ENCODE results near the gene TBC1D20.
A peak's percentile ranks its signal among the peaks of the same experiment; 100 is the strongest.

The TBC1D20 gene

DNA sequence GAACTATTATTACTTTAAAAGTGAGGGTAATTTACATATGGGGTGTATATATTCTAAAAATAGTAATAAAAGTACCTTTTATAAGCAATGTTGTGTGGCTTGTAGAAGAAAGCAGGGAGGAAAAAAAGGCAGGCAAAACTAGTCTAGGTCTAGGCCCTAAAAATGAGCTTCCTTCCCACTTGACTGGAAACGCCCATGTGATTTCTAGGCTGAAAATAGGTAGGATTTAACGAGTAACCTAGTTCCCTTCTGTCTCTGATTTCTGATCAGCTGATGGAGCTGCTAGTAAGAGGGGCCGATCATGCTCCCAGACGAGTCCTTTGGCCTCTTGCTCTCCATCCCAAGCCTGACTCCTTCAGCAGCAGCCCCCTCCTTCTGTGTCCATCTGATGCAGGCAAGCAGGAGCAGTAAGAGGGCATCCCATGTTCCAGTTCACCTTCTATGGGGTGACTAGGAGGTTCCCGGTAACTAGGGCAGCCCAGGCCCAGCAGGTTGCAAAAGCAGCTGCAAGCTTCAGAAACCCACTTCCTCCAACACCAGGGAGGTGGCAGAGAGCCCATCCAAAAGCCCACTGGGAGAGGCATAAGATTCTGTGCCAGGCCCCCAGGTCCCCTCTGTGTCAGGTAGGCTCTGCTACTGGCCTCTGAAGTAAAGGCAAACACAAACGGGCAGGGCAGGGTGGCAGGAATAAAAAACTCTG lies 24.4 kb downstream of the TBC1D20 start:
- no peak for DNase-seq

DNA sequence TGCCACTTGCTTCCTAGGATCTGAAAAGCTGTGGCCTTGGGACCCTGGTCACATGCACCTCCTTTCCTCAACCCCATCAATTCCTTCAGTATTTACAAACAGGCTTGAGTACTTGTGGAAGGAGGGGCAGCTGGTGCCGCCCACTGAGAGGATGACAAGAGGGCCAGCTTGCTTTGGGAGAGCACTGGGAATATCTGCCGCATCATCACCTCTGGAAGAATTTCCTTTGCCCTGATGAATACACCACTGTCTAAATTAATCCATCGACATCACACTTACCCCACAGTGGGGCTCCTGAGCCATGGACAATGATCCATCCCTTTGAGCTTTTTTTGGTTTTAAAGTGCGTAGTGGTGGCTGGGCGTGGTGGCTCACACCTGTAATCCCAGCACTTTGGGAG lies 25.9 kb downstream of the TBC1D20 start:
- DNase-seq: no peak

DNA sequence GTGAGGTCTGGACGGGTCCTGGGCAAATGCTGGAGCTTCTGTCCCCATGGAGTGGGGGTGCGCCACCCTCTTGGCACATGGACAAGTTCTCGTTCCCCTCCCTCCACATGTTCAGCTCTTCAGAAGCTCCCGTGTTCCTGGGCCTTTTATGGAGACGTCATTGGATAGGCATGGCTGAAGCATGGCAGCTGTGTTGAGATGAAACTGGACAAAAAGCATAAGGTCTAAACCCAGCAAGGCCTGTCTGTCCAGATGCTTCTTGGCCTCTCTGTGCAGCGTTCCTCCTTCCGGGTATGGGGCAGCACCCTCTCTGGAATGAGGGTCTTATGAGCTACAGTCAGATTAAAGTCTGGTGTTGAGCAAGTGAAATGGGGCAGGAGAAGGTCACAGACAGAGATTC lies 26.8 kb downstream of the TBC1D20 start:
- no peak for DNase-seq

DNA sequence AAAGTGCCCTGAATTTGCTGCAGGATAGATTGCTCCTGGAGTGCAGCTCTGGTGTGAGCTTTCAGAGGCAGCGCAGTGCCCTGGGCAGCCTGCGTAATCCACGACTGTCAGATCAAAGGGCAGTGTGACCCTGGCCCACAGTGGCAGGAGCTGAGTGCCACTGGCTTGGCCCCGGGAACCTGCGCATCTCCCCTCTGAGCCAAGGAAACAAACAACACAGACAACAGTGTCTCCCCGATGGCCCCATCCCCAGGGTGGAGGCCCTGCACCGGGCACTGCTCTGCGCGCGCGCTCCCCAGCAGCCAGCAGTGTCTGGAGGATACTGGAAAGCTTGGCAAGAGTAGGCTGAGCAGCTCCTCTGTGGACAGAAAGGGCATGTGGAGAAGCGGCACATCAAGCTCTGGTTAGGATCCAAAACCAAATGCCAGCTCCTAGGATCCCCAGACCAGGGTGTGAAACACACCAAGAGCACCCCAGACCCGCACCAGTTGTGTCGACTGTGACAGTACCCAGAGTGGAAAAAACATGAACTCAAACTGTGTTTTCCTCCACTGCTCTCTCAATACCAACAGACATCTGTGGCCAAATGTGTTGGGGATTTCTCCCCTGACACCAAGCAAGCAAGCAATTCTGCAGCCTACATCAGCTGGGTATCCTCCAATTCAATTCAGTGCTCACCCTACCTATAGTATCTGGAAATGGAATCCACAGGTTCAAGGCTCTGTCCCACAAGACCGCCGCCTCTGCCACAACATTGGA lies 27.5 kb downstream of the TBC1D20 start:
- no peak for DNase-seq

DNA sequence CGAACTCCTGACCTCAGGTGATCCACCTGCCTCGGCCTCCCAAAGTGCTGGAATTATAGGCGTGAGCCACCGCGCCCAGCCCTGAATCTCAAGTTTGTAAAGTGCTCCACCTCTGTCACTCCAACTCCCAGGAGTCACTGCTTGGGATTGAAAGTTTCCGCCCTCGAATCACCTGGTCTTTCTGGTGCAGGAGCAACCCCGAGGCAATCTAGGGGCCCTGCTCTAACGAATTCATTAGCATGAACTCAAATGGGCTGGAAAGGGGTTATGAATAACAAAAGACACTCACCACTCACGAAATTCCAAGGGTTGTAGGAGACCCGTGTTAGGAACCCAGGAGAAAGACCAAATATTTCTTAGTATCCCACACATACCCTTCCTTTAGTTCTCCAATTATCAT lies 28.1 kb downstream of the TBC1D20 start:
- DNase-seq: no peak

DNA sequence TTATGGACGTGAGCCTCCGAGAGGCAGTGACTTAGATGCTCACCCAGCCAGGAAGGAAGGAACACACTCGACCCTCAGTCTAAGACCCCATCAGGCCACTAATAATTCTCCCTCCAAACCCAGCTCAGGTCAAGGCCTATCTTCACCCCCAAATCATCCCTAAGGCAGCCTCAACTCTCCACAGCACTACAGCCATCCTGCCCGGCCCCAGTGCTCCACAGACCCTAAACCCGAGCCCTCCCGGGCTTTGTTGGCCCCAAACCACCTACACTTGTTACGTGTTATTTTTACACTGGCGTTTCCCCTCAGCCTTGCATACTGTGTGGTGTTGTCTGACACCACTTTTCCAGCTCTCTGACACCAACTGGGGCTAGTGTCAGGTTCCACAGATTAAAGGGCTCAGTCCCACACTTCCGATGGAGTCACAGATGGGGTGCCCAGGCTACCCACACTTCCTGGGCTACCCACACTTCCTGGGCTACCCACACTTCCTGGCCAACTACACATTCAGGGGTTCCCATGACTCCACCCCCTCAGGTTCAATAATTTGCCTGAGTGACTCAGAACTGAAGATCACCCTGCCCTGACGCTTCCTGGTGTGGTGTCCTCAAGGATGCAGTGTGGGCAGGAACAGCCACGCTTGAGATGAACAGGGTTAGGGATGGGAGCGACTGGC lies 28.9 kb downstream of the TBC1D20 start:
- peak; percentile 8 for DNase-seq

DNA sequence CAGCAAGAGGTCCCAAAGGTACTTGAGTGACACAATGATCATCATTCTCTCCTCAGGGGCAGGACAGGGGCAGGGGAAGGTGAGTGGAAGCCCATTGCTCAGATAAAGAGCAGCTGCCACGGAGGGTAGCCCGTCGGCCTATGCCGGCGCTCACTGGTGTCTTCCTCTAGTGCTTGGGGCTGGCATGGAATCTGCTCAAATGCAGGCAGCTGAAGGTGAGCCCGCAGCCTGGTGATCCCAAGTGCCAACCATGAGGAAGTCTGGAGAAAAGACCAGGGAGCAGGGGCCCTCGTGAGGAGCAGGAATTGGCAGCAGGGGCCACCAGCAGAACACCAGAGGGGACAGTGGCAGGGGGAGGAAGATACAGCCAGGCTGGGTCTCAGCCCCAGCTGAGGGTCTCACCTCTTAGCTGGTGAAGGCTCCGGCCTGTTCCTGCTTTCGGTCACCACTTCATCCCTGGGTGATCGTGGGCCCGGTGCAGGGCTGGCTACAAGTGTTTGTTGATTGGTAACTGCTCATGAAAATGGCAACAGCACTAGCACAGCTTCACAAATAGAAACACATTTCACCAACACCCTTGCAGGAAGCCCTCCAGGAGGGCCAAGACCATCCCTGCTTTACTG lies 29.5 kb downstream of the TBC1D20 start:
- no peak for DNase-seq

DNA sequence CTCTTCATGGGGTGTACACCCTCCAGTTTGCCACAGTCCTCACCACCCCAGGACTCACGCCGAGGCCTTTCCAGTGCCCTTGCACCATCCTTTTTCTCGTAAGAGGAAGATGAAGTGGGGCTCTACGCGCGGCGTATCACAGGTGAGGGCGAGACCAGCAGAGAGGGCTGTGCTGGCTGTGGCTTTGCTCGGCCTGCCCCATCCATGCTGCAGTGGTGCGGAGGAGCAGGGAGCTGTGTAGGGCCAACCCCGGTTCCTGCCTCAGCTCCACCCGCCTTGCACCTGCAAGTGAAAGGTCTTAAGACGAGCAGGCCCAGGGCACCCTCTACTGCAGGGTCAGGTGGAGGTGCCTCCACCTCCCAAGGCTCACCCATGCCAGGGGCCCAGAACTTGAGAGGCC lies 30.1 kb downstream of the TBC1D20 start:
- no peak for DNase-seq

DNA sequence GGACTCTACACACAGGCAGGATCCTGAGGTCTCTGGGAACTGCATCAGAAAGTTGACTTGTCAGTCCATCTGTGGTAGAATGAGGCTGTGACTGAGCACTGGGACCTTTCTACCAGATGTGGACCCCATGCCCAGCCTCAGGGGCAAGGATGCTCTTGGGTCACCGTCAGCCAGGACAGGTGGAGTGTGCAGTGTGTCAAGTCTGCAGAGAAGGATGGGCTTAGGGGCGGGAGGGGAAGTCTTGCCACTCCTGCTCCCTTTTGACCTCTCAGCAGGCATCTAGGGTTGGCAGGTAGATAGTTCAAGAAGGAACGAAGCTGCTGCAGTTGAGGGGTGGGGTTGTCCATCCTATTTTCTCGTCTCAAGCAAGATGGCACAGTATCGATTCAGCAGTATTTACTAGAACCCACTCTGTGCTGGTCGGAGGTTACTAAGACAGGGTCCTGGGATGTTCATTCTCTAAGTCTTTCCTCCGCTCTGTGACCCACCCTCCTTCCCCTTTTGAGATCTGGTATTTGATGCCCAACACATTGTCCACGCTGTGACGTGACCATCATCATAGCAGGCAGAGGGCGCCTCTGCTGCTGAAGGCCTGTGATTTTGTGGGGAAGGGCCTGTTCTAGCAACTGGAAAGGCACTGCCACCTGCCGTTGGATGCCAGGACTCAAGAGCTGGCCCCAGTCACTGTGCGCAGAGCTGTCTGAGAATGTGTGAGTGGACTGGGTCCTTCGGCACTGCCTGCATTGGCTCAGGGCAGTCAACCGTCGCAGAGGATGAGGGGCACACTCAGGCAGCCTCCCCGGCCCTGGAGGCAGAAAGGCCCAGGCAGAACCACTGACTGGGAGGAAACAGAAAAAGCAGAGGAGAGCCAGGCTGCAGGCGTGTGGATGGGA lies 31.1 kb downstream of the TBC1D20 start:
- DNase-seq: peak; percentile 70

DNA sequence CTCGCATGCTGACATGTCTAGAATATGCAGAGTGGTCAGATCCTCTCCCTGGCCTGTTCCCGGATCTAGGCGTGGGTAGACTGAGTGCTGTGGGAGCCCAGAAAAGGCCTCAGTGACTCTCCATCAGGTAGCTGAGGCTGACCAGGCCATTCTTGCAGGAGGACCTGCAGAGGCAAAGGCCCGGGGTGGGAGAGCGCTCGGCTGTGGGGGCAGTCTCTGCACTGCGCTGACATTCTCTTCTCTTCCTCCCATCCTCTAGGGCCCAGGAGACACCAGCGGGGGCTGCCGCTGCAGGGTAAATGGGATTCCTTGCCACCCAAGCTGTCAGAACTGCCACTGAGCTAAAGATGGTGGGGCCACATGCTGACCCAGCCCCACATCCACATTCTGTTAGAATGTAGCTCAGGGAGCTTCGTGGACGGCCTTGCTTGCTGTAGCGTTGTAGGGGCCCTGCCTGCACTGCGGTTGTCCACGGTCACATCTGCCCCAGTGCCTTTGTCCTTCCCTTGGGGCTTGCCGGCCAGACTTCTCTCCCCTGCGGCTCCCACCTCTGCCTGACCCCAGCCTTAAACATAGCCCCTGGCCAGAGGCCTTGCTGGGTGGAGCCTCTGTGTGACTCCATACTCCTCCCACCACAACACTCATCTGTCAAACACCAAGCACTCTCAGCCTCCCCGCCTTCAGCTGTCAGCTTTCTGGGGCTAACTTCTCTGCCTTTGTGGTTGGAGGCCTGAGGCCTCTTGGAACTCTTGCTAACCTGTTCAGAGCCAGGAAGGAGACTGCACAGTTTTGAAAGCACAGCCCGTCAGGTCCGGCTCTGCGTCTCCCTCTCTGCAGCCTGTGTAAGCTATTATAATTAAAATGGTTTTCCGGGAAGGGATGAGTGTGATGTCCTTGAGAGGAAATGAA lies 32.0 kb downstream of the TBC1D20 start:
- no peak for DNase-seq

DNA sequence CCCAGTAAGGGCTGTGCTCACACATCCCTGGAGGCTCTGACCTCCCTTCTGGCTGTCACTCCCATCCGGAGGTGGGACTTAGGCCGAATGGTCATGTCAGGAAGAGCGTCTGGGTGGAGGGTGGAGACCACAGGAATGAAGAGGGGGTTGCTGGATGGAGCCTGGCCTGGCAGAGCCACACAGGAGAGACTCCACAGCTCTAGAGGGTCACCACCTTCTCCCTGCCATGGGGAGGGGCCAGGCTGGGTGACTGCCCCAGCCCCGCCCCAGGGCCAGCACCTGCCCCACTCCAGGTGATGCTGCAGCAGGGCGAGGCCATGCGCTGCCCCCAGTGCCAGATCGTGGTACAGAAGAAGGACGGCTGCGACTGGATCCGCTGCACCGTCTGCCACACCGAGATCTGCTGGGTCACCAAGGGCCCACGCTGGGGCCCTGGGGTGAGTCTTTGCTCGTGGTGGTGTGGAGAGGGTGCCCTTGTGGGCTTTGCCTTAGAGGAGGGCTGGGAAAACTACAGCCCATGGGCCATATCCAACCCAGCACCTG lies 33.6 kb downstream of the TBC1D20 start:
- no peak for DNase-seq

DNA sequence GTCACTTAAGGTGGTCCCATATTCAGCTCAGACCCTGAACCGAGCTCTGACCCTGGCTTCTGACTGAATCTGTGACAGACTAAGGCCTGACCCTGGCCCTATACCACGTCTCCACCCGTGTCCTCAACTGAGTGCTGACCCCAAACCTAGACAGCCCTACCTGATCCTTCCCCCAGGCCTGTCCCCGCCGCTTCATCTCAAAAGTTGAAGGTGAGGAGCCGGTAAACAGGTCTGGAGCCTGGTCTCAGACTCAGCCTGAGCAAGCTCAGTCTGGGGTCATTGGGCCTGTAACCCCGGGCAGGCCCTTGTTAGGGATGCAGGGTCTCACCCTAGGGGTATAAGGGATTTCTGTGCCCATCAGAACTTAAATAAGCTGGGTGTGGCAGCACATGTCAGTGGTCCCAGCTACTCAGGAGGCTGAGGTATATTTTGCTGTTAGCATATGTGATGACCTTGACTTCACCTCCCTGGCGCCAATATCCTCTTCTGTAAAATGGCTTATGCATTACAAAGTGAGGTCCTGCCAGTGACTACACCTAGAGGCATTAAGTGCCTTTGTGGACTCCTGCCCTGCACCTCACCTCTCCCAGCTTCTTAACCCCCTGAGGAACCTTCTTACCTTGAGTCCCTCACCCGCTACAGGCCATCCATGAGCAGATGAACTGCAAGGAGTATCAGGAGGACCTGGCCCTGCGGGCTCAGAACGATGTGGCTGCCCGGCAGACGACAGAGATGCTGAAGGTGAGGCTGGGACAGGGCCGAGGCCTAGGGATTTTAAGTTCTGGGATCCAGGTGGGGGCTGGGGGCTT lies 34.3 kb downstream of the TBC1D20 start:
- DNase-seq: no peak

DNA sequence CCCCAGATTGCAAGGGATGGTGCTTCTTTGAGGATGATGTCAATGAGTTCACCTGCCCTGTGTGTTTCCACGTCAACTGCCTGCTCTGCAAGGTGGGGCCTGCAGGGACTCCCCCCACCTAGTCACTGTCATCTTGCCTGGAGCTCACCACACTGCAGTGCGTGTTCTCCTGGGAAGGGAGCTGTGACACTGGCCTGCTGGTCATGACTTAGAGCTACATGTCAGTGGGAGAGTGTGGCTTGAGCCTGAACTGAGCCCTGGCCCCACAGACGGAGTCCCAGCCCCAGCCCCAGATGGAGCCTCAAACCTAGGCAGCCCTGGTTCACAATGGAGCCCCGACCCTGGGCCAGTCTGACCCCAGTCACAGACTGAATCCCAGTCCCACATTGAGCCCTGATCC lies 34.9 kb downstream of the TBC1D20 start:
- DNase-seq: no peak

DNA sequence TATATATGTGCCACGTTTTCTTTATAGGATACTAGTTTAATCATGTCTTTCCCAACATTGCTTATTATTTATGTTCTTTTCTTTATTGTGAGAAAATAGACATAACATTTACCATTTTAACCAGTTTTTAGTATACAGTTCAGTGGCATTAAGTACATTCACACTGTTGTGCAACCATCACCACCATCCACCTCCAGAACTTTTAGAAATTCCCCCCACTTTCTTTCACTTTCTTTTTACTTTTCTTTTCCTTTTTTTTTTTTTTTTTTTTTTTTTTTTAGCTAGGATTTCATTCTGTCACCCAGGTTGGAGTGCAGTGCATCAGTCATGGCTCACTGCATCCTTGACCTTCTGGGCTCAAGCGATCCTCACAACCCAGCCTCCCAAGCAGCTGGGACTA lies 35.8 kb downstream of the TBC1D20 start:
- no peak for DNase-seq

DNA sequence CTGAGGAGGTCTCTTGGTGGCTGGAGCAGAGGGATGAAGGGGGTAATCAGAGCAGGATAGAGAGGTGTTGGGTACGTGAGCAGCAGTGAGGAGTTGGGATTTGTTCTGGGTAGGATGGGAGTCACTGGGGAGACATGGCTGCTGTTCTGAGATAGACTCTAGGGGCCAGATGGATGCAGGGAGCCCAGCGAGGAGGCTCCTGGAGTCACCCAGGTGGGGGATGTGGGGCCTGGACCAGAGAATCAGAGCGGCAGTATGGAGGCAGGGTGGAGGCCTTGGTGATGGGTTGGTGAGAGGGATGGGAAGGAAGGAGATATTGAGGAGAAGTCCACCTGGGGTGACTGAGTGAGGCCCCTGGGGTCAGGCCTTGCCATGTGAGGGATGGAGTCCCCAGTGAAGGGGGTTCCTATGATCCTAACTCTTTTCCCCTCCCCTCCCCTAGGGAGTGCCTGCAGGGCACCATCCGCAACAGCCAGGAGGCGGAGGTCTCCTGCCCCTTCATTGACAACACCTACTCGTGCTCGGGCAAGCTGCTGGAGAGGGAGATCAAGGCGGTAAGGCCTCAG lies 40.6 kb downstream of the TBC1D20 start:
- no peak for DNase-seq

DNA sequence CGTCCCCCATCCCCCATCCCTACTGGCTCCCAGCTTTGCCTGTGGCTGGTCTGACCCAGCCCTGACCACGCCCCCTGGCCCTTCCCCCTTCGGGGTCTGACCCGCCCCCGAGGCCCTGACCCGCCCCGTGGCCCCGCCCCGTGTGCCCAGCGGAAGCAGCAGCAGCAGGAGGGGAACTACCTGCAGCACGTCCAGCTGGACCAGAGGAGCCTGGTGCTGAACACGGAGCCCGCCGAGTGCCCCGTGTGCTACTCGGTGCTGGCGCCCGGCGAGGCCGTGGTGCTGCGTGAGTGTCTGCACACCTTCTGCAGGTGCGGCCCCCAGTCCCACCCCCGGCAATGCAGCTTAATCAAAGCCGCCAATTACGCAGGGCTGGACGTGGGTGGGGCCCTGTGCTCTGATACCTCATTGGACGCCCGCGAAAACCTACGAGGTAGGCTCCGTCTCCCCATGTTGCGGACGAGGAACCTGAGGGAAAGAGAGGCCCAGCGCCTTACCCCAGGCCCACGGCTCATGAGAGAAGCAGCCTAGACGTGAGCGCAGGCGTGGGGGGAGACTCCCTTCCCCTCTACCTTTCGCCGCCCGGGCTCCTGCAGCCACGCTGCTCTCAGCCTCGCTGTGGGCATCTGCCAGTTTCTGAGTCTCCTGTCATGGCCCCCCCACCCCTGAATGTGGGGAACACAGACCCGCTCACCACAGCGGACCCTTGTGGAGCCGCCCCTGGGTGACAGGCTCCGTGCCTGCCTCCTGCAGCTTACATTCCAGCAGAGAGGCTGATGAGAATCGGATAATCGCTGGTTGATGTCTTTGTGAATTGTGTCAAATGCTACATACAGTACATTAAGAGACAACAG lies 41.4 kb downstream of the TBC1D20 start:
- no peak for DNase-seq

DNA sequence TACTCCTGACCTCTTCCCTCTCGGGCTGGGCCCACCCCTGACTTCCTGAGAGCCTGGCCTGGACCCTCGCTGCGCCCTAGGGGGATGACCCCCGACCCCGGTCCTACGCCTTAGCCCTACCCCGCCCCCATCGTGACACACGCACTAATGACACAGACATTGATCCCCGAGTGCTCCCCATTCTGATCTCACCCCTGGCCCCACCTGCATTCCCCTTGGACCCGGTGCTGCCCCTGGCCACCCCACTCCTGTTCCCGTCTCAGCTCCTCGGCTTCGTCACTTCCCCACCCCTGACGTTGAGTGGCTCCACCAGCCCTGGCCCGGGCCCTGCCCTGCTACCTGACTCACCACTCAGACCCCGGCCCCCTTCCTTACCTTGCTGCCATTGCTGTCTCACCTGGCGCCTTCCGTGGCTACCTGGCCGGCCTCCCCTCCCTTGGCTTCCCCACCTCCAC lies 42.1 kb downstream of the TBC1D20 start:
- DNase-seq: no peak

DNA sequence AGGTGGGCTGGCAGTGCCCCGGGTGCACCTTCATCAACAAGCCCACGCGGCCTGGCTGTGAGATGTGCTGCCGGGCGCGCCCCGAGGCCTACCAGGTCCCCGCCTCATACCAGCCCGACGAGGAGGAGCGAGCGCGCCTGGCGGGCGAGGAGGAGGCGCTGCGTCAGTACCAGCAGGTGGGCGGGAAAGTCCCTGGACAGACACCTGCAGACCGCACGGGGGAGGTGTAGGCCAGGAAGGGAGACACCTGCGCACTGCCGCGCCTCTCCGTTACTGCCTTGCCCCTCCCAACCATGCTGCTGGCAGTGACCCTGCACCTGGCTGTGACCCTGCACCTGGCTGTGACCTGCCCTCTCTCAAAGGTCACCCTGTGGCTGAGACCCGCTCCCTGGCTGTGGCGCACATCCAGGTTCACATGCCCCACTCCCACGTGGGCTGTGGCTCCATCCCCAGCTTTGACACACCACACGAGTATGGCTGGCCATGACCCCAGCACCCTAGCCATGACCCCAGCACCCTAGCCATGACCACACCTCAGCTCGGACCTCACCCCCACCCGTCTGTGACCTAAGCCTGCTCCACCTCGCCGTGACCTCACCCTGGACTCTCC lies 42.7 kb downstream of the TBC1D20 start:
- no peak for DNase-seq
